K562 (cell line): Measurements from ENCODE around the gene MPLKIP. TPM values are rescaled to one million over a fixed set of nuclear protein-coding genes. Genes with fewer than 3 reads are reported as not detected.

Source experiments
- ATAC-seq: fragments of 200-7000 bp; cut with Tn5 transposase; 3 replicates; pipeline ENCODE4 v1.9.1; 2020; ENCODE audit warnings: moderate library complexity
- BruUV-seq: library from RNA; stranded (reverse); fragments of 400-500 nt; replicated peaks from 2 replicates; lab custom pipeline; 2021; lab: Mats Ljungman, UMichigan
- CTCF ChIA-PET: fragments of 300-600 bp; formaldehyde crosslinking; extraction: SDS; loops from one replicate; lab custom pipeline; 2021; ENCODE audit warnings: low intra/inter-chr PET ratio; lab: Yijun Ruan, JAX
- POLR2A ChIA-PET: fragments of 300-600, 350-650 bp; sonication (Branson Sonifier 250); formaldehyde crosslinking; extraction: SDS; loops from one replicate; lab custom pipeline; 2021; ENCODE audit warnings: antibody characterized with exemption, inconsistent platforms; lab: Yijun Ruan, JAX
- DNase-seq, 4 experiments: peaks; one replicate each; pipeline versions ENCODE4 v3.0.0 to v3.0.0-alpha.2; 2011 to 2018; ENCODE audit warnings: low spot score in 3 of 4, mixed read lengths in 3 of 4; ENCODE audit errors: extremely low read depth in 1 of 4
- FAIRE-seq: peaks from 2 replicates; lab custom pipeline; 2011; peaks lifted over from hg19 to GRCh38; lab: Jason Lieb, UNC
- H2AFZ ChIP-seq: 2 replicates; pipeline ENCODE4 v1.6.0; 2011; ENCODE audit warnings: low read depth, low read length, control low read depth, inconsistent platforms
- H3K27ac ChIP-seq: fragments of 200-600 bp; 3 replicates; pipeline ENCODE4 v1.8.0; 2011; ENCODE audit warnings: low read depth, mild to moderate bottlenecking, control low read depth, inconsistent platforms, low read length, moderate library complexity, mixed read lengths; ENCODE audit errors: extremely low read depth
- H3K27me3 ChIP-seq, 2 experiments: fragments of 300-600 bp in 1 of 2; 2 replicates in 1 of 2; 3 replicates in 1 of 2; pipeline versions ENCODE4 v1.6.0 to v1.8.0; 2011; ENCODE audit warnings: inconsistent platforms in 2 of 2, low read length in 2 of 2, mild to moderate bottlenecking in 1 of 2, mixed read lengths in 1 of 2, moderate library complexity in 1 of 2; ENCODE audit not compliant: control insufficient read depth in 2 of 2, insufficient read depth in 2 of 2
- H3K36me3 ChIP-seq: fragments of 300-600 bp; 3 replicates; pipeline ENCODE4 v1.8.0; 2011; ENCODE audit warnings: mild to moderate bottlenecking, low read length, inconsistent platforms; ENCODE audit not compliant: control insufficient read depth, insufficient read depth
- H3K4me1 ChIP-seq, 2 experiments: fragments of 200-600 bp in 1 of 2; replicated peaks in 1 of 2; 2 replicates in 1 of 2; 3 replicates in 1 of 2; pipeline versions ENCODE4 v1.5.1 to v1.8.0; 2011; ENCODE audit warnings: inconsistent platforms in 2 of 2, low read length in 2 of 2, mild to moderate bottlenecking in 1 of 2, mixed read lengths in 1 of 2, moderate library complexity in 1 of 2; ENCODE audit not compliant: control insufficient read depth in 2 of 2, insufficient read depth in 2 of 2
- H3K4me2 ChIP-seq: 2 replicates; pipeline ENCODE4 v1.6.1; 2011; ENCODE audit warnings: low read length, control low read depth, inconsistent platforms, mixed read lengths; ENCODE audit not compliant: insufficient read depth
- H3K4me3 ChIP-seq: fragments of 200-600 bp; sonication (generic), shearing (Covaris generic); 2 replicates; pipeline ENCODE4 v1.5.1; 2016; ENCODE audit warnings: control low read depth, inconsistent platforms
- H3K79me2 ChIP-seq: fragments of 200-600 bp; 3 replicates; pipeline ENCODE4 v1.8.0; 2011; ENCODE audit warnings: low read length, inconsistent platforms; ENCODE audit not compliant: control insufficient read depth, insufficient read depth
- H3K9ac ChIP-seq, 2 experiments: 2 replicates each; pipeline versions ENCODE4 v1.6.0 to v1.6.1; 2011; ENCODE audit warnings: low read depth in 2 of 2, low read length in 2 of 2, control low read depth in 1 of 2, inconsistent platforms in 1 of 2, mild to moderate bottlenecking in 1 of 2, mixed read lengths in 1 of 2; ENCODE audit not compliant: insufficient read depth in 1 of 2
- H3K9me1 ChIP-seq: one replicate; pipeline ENCODE4 v1.6.0; 2011; ENCODE audit warnings: inconsistent platforms, mild to moderate bottlenecking, low read length, moderate library complexity; ENCODE audit not compliant: control insufficient read depth, insufficient read depth
- H3K9me3 ChIP-seq: replicated peaks from 2 replicates; pipeline ENCODE4 v1.5.1; 2011; ENCODE audit warnings: low read depth, low read length, inconsistent platforms; ENCODE audit not compliant: control insufficient read depth, insufficient read depth
- H4K20me1 ChIP-seq: replicated peaks from 2 replicates; pipeline ENCODE4 v1.6.1; 2011; ENCODE audit warnings: low read length, inconsistent platforms, mixed read lengths; ENCODE audit not compliant: control insufficient read depth, insufficient read depth
- BHLHE40 ChIP-seq: IDR thresholded peaks from 2 replicates; pipeline ENCODE4 v1.6.1; 2011; ENCODE audit warnings: low read length, improper control_type of control experiment
- PBX2 ChIP-seq, 2 experiments: IDR thresholded peaks in 1 of 2; conservative IDR thresholded peaks in 1 of 2; 2 replicates each; pipeline ENCODE4 v1.6.1; 2016; ENCODE audit warnings: low read depth in 2 of 2, mild to moderate bottlenecking in 1 of 2, missing compliant biosample characterization in 1 of 2, missing genetic modification characterization in 1 of 2, moderate library complexity in 1 of 2
- POLR2A ChIP-seq: fragments of 450-650 bp; conservative IDR thresholded peaks from 2 replicates; pipeline ENCODE4 v1.6.1; 2016
- PRPF4 ChIP-seq: fragments of 200-400 bp; formaldehyde crosslinking; IDR thresholded peaks from one replicate; pipeline ENCODE4 v1.6.1; 2017; ENCODE audit warnings: low read length, low read depth, mild to moderate bottlenecking; ENCODE audit not compliant: insufficient read depth, poor library complexity, severe bottlenecking
- RAD51 ChIP-seq: fragments of 450-650 bp; IDR thresholded peaks from 2 replicates; pipeline ENCODE4 v1.7.1; 2016; ENCODE audit warnings: low read depth, mild to moderate bottlenecking, borderline replicate concordance
- RCOR1 ChIP-seq, 2 experiments: IDR thresholded peaks; 2 replicates each; pipeline ENCODE4 v1.6.1; 2012; ENCODE audit warnings: low read depth in 2 of 2, low read length in 2 of 2, borderline replicate concordance in 1 of 2, improper control_type of control experiment in 1 of 2
- SUPT5H ChIP-seq: fragments of 450-650 bp; IDR thresholded peaks from 2 replicates; pipeline ENCODE4 v1.6.1; 2016
- TCF3 ChIP-seq: sonication (generic); formaldehyde crosslinking; IDR thresholded peaks from 2 replicates; pipeline ENCODE4 v1.4.0; 2020; ENCODE audit warnings: mild to moderate bottlenecking, missing genetic modification reagents
- USF1 ChIP-seq: sonication (generic); formaldehyde crosslinking; IDR thresholded peaks from 2 replicates; pipeline ENCODE4 v1.9.0; 2022; ENCODE audit warnings: mild to moderate bottlenecking, missing genetic modification reagents
- YY1 ChIP-seq, 3 experiments: IDR thresholded peaks; 2 replicates each; pipeline ENCODE4 v1.6.1; 2011; ENCODE audit warnings: low read length in 2 of 3, mild to moderate bottlenecking in 2 of 3, moderate library complexity in 2 of 3, borderline replicate concordance in 1 of 3, control low read depth in 1 of 3, low read depth in 1 of 3; ENCODE audit not compliant: insufficient read depth in 3 of 3, insufficient replicate concordance in 2 of 3, control insufficient read depth in 1 of 3, insufficient read length in 1 of 3; ENCODE audit errors: extremely low read depth in 1 of 3
- ZBED1 ChIP-seq: IDR thresholded peaks from 2 replicates; pipeline ENCODE4 v1.6.1; 2014
- ZNF239 ChIP-seq: fragments of 250-450 bp; sonication (Bioruptor Pico); IDR thresholded peaks from 2 replicates; pipeline ENCODE4 v1.4.0; 2020; ENCODE audit warnings: mild to moderate bottlenecking
- WGBS: fragments of 100-300 bp; shearing (Covaris generic); methylation state at CpG from one replicate; pipeline ENCODE4 v1.1.6; 2016; ENCODE audit warnings: low coverage, mixed read lengths; ENCODE audit not compliant: insufficient coverage; ENCODE audit errors: missing lambda C conversion rate; 5-methylcytosine and 5-hydroxymethylcytosine counted together
- in situ Hi-C: fragments of 300-500 bp; cut with MboI; formaldehyde crosslinking; loops from 4 replicates; pipeline ENCODE4 v1.15.0; 2018; ENCODE audit warnings: inconsistent platforms, mixed read lengths
- intact Hi-C: fragments of 100-400 bp; cut with micrococcal nuclease; formaldehyde crosslinking; loops from 2 replicates; pipeline ENCODE4 v1.14.2; 2022
- polyA plus RNA-seq, 8 experiments: library from polyadenylated mRNA; depleted of rRNA in 4 of 8; stranded (reverse) in 5 of 8; unstranded in 3 of 8; fragments of >200 nt; fragmentation: Nextera tagmentation in 2 of 8; fragmentation: Illumina TruSeq in 1 of 8; extraction: Ambion mirVana in 2 of 8; extraction: Trizol in 1 of 8; gene quantifications; 2 replicates each; pipeline versions ENCODE4 v1.2.1 to v1.2.3, GENCODE V29; 2011 to 2014; ENCODE audit warnings: inconsistent platforms in 1 of 8, missing spikeins in 1 of 8
- total RNA-seq, 7 experiments: library from RNA; depleted of rRNA in 6 of 7; stranded (reverse); fragments of >200 nt in 6 of 7; fragmentation: Illumina TruSeq in 2 of 7; extraction: Trizol in 2 of 7; gene quantifications; 2 replicates each; pipeline versions ENCODE4 v1.2.1 to v1.2.3, GENCODE V29; 2011 to 2021; ENCODE audit warnings: low replicate concordance in 1 of 7

The MPLKIP gene
- total and polyA plus RNA-seq, 9 of the 15 experiments (the other 6 are each of a cell fraction or from before 2014, with no cell fraction given): 5.6 to 127 (median 44.2) TPM

GRCh38 chr7:40101201-40101600, 33.2 kb downstream of the MPLKIP start:
- no peaks in the 10 kb centered on the region for H3K9me3 ChIP-seq
- no peaks in the 10 kb centered on the region for H3K9me1 ChIP-seq
- no peak for FAIRE-seq
- peaks cover 11% of the 10 kb centered on the region; the same call in 1 of the 3 replicates for H3K36me3 ChIP-seq
- no peak overlapping the region for H3K4me2 ChIP-seq
- no peaks in the 10 kb centered on the region for H4K20me1 ChIP-seq
- no peak for TF ChIP-seq RAD51
- TF ChIP-seq POLR2A: no peak
- no peak for TF ChIP-seq PBX2 (CRISPR knock-in tag; IDR thresholded peaks at IDR 0.05; ENCODE audit: low read depth)
- TF ChIP-seq PBX2 (tag; conservative IDR thresholded peaks at IDR 0.05; ENCODE audit: low read depth): no peak
- TF ChIP-seq SUPT5H: no peak
- TF ChIP-seq ZBED1: no peak
- TF ChIP-seq USF1 (CRISPR knock-in tag): no peak
- no peak for TF ChIP-seq BHLHE40
- no peak for TF ChIP-seq TCF3 (CRISPR knock-in tag)
- TF ChIP-seq PRPF4: no peak
- no peak for TF ChIP-seq ZNF239 (CRISPR knock-in tag)
- TF ChIP-seq RCOR1 (IDR thresholded peaks at IDR 0.05; ENCODE audit: borderline replicate concordance in 1 of 2, low read depth in 2 of 2, low read length in 2 of 2): no peak
- TF ChIP-seq YY1 (IDR thresholded peaks at IDR 0.05; ENCODE audit: borderline replicate concordance in 1 of 3, control insufficient read depth in 1 of 3, extremely low read depth in 1 of 3, insufficient read depth in 3 of 3, insufficient read length in 1 of 3, insufficient replicate concordance in 2 of 3, low read depth in 1 of 3, low read length in 2 of 3): no peak
- TF ChIP-seq, all 486 proteins: peak for 0
- Histone ChIP-seq H3K4me1 (no peaks in the 10 kb centered on the region), H3K27me3 (no peaks in the 10 kb centered on the region), H3K27ac (no peak overlapping the region), H3K4me3 (no peak overlapping the region), H3K79me2 (no peaks in the 10 kb centered on the region), H2AFZ (no peak overlapping the region), H3K9ac (no peak overlapping the region)
- BruUV-seq: no TSS peak
- ATAC-seq: no peak
- intact Hi-C loops: no loop called here
- ChIA-PET POLR2A (interaction anchor here (0.8 to 1.4 kb wide), 2 partner anchors 10 to 11 kb away, joined by 3 to 7 read pairs; no protein-coding TSS in a partner anchor), CTCF (no interaction called here)
- WGBS: 76% methylated on average over 3 of the region's 3 CpGs
- in situ Hi-C loops: no loop called here
- no peak for DNase-seq
